SK-N-MC (cell line): ENCODE data around the gene DNAH17.

ENCODE experiments used
- EZH2 ChIP-seq: fragments of 200-600 bp; sonication (generic); IDR thresholded peaks from one replicate; pipeline ENCODE4 v1.6.1; 2017; ENCODE audit warnings: antibody characterized with exemption
- FOXP2 ChIP-seq: optimal IDR thresholded peaks from 2 replicates; pipeline ENCODE3; 2011; ENCODE audit warnings: mild to moderate bottlenecking, moderate library complexity; ENCODE audit not compliant: insufficient read depth; ENCODE audit errors: extremely low read length, control extremely low read depth
- POLR2AphosphoS5 ChIP-seq: IDR thresholded peaks from 2 replicates; pipeline ENCODE4 v1.6.1; 2012; ENCODE audit warnings: mild to moderate bottlenecking, low read depth, low read length, borderline replicate concordance

- TF ChIP-seq POLR2AphosphoS5 (no peak), EZH2 (no peak), FOXP2 (no peak)
Observed at GRCh38 chr17:78601577-78602190, 24.5 kb upstream of the DNAH17 start.
